DMS53 treated with DMSO at 0.1 percent for 48 hours (cell line): Measurements from ENCODE around the gene C11orf71.

ENCODE experiments used
- DNase-seq: peaks from one replicate; lab custom pipeline; 2025; ENCODE audit not compliant: unreplicated experiment; lab: John Stamatoyannopoulos, UW

The C11orf71 gene

GRCh38 chr11:114399490-114400215, 658 bp downstream of the C11orf71 start:
- DNase-seq: peak; percentile 77

GRCh38 chr11:114398303-114398920, 1.9 kb downstream of the C11orf71 start:
- DNase-seq: no peak

- DNase-seq: peak; percentile 28
These were observed 2.8 kb downstream of the C11orf71 start for GRCh38 chr11:114397349-114397982.

- no peak for DNase-seq
These were observed 3.4 kb downstream of the C11orf71 start for GRCh38 chr11:114396916-114397315.

GRCh38 chr11:114395736-114396135, 4.6 kb downstream of the C11orf71 start:
- DNase-seq: no peak

- DNase-seq: no peak
These were observed 7.3 kb downstream of the C11orf71 start for GRCh38 chr11:114392735-114393667.

GRCh38 chr11:114386545-114386944, 13.8 kb downstream of the C11orf71 start:
- no peak for DNase-seq

GRCh38 chr11:114386131-114386530, 14.2 kb downstream of the C11orf71 start:
- no peak for DNase-seq

- DNase-seq: no peak
These were observed 15.8 kb downstream of the C11orf71 start for GRCh38 chr11:114384487-114384886.

- no peak for DNase-seq
These were observed 17.8 kb downstream of the C11orf71 start for GRCh38 chr11:114382509-114382908.

- DNase-seq: no peak
These were observed 20.8 kb downstream of the C11orf71 start for GRCh38 chr11:114379394-114380069.

- no peak for DNase-seq
These were observed 22.6 kb downstream of the C11orf71 start for GRCh38 chr11:114377612-114378267.

- DNase-seq: no peak
These were observed 25.3 kb downstream of the C11orf71 start for GRCh38 chr11:114375052-114375451.

- DNase-seq: no peak
These were observed 31.2 kb downstream of the C11orf71 start for GRCh38 chr11:114368918-114369680.

GRCh38 chr11:114367244-114367957, 32.9 kb downstream of the C11orf71 start:
- DNase-seq: no peak

- DNase-seq: no peak
These were observed 33.7 kb downstream of the C11orf71 start for GRCh38 chr11:114366331-114367243.

GRCh38 chr11:114362958-114363357, 37.4 kb downstream of the C11orf71 start:
- no peak for DNase-seq

GRCh38 chr11:114362326-114362725, 38.0 kb downstream of the C11orf71 start:
- no peak for DNase-seq
